ENCODE measurements around the gene GLYATL1.

The GLYATL1 gene

DNA sequence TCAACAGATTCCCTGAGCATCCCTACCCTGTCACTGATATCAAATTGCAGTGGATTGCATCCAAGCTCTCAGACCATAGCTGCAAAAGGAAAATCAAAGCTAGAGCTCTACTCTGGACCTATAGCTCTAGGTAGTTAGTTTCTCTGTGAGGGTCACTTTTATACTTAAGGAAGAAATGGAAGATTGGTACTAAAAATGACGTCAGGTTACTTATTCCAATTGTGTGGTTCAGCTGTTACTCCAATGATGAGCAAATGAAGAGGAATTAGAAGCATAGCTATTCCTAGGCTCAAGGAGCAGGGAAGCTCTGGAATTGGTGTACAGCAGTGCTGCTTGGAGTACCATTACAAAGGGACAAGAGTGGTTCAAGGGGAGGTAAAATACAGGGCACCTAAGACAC, 36.4 kb upstream of the GLYATL1 start:
- H3K9ac ChIP-seq: no peak overlapping the region
- H3K4me2 ChIP-seq: no peak overlapping the region
- H3K4me1 ChIP-seq (ENCODE audit: low read depth, poor library complexity, severe bottlenecking): no peaks in the 10 kb centered on the region
- H2AFZ ChIP-seq (ENCODE audit: low read depth): no peak overlapping the region
- H3K27ac ChIP-seq: no peak overlapping the region
- H3K27me3 ChIP-seq (ENCODE audit: insufficient read depth, low read depth): no peaks in the 10 kb centered on the region
- no peaks in the 10 kb centered on the region for H3K36me3 ChIP-seq (ENCODE audit: insufficient read depth)
- TF ChIP-seq, protein P1, sequence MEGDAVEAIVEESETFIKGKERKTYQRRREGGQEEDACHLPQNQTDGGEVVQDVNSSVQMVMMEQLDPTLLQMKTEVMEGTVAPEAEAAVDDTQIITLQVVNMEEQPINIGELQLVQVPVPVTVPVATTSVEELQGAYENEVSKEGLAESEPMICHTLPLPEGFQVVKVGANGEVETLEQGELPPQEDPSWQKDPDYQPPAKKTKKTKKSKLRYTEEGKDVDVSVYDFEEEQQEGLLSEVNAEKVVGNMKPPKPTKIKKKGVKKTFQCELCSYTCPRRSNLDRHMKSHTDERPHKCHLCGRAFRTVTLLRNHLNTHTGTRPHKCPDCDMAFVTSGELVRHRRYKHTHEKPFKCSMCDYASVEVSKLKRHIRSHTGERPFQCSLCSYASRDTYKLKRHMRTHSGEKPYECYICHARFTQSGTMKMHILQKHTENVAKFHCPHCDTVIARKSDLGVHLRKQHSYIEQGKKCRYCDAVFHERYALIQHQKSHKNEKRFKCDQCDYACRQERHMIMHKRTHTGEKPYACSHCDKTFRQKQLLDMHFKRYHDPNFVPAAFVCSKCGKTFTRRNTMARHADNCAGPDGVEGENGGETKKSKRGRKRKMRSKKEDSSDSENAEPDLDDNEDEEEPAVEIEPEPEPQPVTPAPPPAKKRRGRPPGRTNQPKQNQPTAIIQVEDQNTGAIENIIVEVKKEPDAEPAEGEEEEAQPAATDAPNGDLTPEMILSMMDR (conservative IDR thresholded peaks at IDR 0.05; ENCODE audit: low read depth, low read length): no peak
- no peaks in the 10 kb centered on the region for H4K20me1 ChIP-seq (ENCODE audit: insufficient read depth)
- H3K4me3 ChIP-seq (IDR thresholded peaks at IDR 0.05; ENCODE audit: insufficient read depth, low read depth, low read length): no peak overlapping the region
- no peaks in the 10 kb centered on the region for H3K79me2 ChIP-seq (ENCODE audit: insufficient read depth, low read depth)

DNA sequence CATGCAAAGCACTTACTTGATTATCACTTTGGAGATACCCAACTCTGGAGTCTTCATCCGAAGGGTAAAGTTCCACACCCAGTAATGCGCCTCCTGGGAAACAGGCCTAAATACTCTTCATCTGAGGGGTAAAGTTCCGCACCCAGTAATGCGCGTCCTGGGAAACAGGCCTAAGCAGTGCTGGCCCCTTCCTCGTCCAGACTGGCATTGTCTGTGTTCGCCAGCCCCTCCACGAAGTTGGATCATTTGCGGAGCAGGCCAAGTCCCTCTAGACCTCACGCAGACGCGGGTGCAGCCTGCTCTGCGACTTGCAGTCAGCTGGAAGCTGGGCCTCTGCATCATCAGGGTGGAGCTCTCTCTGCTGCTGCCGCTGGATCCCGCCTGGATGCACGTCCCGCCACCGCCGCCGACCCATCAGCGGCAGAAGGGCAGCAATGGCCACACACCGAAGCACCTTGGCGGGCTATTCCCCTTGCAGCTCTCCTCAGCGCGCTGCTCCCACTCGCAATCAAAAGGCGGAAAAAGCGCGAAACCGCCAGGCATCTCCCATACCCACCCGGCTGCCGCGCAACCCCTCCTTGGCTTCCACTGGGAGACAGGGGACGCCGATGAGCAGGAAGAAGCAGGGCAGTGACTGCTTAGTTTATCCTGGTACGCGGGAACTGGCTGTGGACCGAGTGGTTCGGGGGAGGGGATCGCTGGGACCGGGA, 34.1 kb upstream of the GLYATL1 start:
- no peaks in the 10 kb centered on the region for H3K4me1 ChIP-seq (ENCODE audit: low read depth, poor library complexity, severe bottlenecking)
- no peak overlapping the region for H3K4me3 ChIP-seq (IDR thresholded peaks at IDR 0.05; ENCODE audit: insufficient read depth, low read depth, low read length)
- no peak overlapping the region for H2AFZ ChIP-seq (ENCODE audit: low read depth)
- no peaks in the 10 kb centered on the region for H3K36me3 ChIP-seq (ENCODE audit: insufficient read depth)
- TF ChIP-seq, protein P1 (conservative IDR thresholded peaks at IDR 0.05; ENCODE audit: low read depth, low read length): no peak
- no peaks in the 10 kb centered on the region for H3K79me2 ChIP-seq (ENCODE audit: insufficient read depth, low read depth)
- no peak overlapping the region for H3K27ac ChIP-seq
- H3K4me2 ChIP-seq: no peak overlapping the region
- no peak overlapping the region for H3K9ac ChIP-seq
- no peaks in the 10 kb centered on the region for H3K27me3 ChIP-seq (ENCODE audit: insufficient read depth, low read depth)
- H4K20me1 ChIP-seq (ENCODE audit: insufficient read depth): no peaks in the 10 kb centered on the region

DNA sequence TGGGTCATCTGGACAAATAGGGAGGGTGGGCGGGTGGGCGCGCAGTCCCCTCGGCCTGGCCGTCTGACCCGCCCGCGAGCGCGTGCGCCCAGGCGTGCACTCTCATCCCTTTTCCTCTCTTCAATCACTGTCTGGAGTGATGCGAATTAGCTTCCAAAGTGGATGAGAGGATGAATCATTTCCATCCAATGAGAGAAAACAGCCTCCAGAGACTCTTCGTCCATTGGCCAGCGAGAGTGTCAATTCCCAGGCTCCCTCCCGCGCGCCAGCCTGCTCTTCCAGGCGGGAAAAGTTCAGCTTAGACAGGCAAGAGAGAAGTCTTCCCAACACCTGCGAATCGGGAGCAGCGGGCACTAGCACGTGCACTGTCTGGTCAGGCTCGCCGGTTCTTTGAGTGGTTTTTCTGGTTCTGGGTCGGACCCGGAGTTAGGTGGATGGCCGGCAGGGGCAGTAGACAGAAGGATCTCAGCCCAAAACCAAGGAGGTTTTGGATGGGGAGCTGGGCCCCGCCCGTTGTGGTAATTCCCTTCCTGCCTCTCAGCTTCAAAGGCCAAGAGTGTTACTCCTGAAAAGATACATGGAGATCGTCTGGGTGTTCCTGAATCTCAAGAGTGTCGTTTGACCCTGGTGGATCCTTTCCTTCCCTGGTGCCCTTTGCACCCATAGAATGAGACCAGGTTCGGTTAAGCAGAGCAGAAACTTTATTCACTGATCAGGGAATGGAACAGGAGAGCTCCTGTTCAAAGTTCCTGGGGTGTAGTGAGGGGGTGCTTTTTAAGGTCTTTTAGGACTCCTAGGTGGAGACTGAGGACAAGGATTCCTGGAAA, 33.4 kb upstream of the GLYATL1 start:
- no peak overlapping the region for H3K9ac ChIP-seq
- no peaks in the 10 kb centered on the region for H3K4me1 ChIP-seq (ENCODE audit: low read depth, poor library complexity, severe bottlenecking)
- no peak overlapping the region for H2AFZ ChIP-seq (ENCODE audit: low read depth)
- H3K36me3 ChIP-seq (ENCODE audit: insufficient read depth): no peaks in the 10 kb centered on the region
- H3K4me3 ChIP-seq (IDR thresholded peaks at IDR 0.05; ENCODE audit: insufficient read depth, low read depth, low read length): no peak overlapping the region
- H3K79me2 ChIP-seq (ENCODE audit: insufficient read depth, low read depth): no peaks in the 10 kb centered on the region
- H3K27ac ChIP-seq: no peak overlapping the region
- TF ChIP-seq, protein P1 (conservative IDR thresholded peaks at IDR 0.05; ENCODE audit: low read depth, low read length): no peak
- H3K27me3 ChIP-seq (ENCODE audit: insufficient read depth, low read depth): no peaks in the 10 kb centered on the region
- H4K20me1 ChIP-seq (ENCODE audit: insufficient read depth): no peaks in the 10 kb centered on the region
- no peak overlapping the region for H3K4me2 ChIP-seq

DNA sequence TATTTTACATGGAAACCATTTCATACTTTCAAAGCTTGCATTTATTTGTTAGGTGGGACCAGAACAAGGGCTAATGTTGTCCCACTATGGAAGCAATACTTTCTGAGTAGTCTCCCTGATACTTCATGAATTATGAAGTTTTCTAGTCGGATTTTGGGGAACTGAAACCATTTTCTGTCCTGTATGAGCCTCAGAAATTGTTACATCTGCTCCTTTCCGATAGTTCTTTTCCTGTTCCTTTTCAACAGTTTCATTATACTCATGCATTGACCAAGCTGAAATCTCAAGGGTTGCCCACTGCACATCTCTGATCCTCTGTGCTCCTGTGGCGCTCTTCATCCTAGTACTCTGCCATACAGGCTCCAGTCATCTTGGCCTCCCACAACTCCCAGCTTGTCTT, 31.5 kb upstream of the GLYATL1 start:
- H3K9ac ChIP-seq: no peak overlapping the region
- no peak overlapping the region for H3K4me3 ChIP-seq (IDR thresholded peaks at IDR 0.05; ENCODE audit: insufficient read depth, low read depth, low read length)
- H3K27me3 ChIP-seq (ENCODE audit: insufficient read depth, low read depth): no peaks in the 10 kb centered on the region
- H3K4me1 ChIP-seq (ENCODE audit: low read depth, poor library complexity, severe bottlenecking): no peaks in the 10 kb centered on the region
- TF ChIP-seq, protein P1 (conservative IDR thresholded peaks at IDR 0.05; ENCODE audit: low read depth, low read length): no peak
- no peaks in the 10 kb centered on the region for H3K36me3 ChIP-seq (ENCODE audit: insufficient read depth)
- H3K27ac ChIP-seq: no peak overlapping the region
- H3K4me2 ChIP-seq: no peak overlapping the region
- no peaks in the 10 kb centered on the region for H3K79me2 ChIP-seq (ENCODE audit: insufficient read depth, low read depth)
- no peaks in the 10 kb centered on the region for H4K20me1 ChIP-seq (ENCODE audit: insufficient read depth)
- H2AFZ ChIP-seq (ENCODE audit: low read depth): no peak overlapping the region
